ENCODE measurements around the gene WDR20.
"Not testable (repeated sequence)": the region's sequence is repeated elsewhere in the genome, so short reads cannot be mapped to it uniquely, and the experiment has no call there.

The WDR20 gene

DNA sequence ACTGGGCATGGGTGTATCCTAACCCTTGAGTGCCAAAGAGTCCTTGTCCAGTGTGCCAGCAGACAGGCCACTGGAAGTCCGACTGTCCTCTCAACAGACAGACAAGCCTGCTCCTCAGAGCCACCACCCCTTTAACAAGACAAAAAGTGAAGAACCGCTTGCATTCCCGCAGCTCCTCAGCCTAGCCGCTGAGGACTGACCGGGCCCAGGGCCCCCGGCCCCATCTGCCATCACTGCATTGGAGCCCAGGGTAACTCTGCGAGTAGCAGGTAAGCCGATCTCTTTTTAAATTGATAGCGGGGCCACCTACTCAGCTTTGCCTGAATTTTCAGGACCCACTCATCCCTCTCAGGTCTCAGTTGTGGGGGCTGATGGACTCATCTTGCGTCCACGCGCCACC is 96.3 kb downstream of the WDR20 start:
- no peak for DNase-seq (ENCODE audit: low read depth in 2 of 2)

- DNase-seq (ENCODE audit: low read depth in 2 of 2) = no peak
Observed at GRCh38 chr14:102238131-102238530, 98.4 kb downstream of the WDR20 start.

GRCh38 chr14:102238766-102239165 is 99.1 kb downstream of the WDR20 start:
- no peak for DNase-seq (ENCODE audit: low read depth in 2 of 2)

DNA sequence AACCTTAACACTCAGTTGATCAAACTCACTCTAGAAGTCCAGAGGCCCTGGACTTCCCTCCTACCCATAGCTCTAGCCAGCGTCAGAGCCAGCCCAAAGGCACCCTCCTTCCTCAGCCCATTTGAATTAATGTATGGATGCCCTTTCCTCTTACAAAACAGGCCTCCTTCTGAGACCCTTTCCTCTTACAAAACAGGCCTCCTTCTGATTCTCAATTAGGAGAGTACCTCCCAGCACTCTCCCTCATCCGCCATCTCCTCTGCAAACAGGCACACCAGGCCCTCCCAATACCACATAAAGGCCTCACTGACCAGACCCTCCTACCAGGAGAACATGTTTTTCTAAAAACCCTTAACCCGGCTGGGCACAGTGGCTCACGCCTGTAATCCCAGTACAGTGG is 99.5 kb downstream of the WDR20 start:
- no peak for DNase-seq (ENCODE audit: low read depth in 2 of 2)

- DNase-seq (ENCODE audit: low read depth in 2 of 2) = not testable (repeated sequence)
Observed at GRCh38 chr14:102240481-102240880, 100.8 kb downstream of the WDR20 start.

DNA sequence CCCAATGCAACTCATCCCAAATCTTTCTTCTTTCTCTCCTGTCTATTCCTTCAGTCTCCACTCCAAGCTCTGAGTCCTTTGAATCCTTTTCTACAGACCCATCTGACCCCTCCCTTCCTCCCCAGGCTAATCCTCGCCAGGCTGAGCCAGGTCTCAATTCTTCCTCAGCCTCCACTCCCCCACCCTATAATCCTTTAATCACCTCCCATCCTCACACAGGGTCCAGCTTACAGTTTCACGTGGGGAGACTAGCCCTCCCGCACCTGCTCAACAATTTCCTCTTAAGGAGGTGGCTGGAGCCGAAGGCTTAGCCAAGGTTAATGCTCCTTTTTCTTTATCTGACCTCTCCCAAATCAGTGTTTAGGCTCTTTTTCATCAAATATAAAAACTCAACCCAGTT is 101.5 kb downstream of the WDR20 start:
- DNase-seq (ENCODE audit: low read depth in 2 of 2) = no peak

DNA sequence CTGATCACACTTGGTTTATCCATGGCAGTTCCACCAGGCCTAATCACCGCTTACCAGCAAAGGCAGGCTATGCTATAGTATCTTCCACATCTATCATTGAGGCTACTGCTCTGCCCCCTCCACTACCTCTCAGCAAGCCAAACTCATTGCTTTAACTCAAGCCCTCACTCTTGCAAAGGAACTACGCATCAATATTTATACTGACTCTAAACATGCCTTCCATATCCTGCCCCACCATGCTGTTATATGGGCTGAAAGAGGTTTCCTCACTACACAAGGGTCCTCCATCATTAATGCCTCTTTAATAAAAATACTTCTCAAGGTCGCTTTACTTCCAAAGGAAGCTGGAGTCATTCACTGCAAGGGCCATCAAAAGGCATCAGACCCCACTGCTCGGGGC is 104.1 kb downstream of the WDR20 start:
- not testable (repeated sequence) for DNase-seq (ENCODE audit: low read depth in 2 of 2)

GRCh38 chr14:102246071-102246470 is 106.4 kb downstream of the WDR20 start:
- DNase-seq (ENCODE audit: low read depth in 2 of 2) = no peak

- no peak for DNase-seq (ENCODE audit: low read depth in 2 of 2)
Observed at GRCh38 chr14:102248121-102248520, 108.4 kb downstream of the WDR20 start.

DNA sequence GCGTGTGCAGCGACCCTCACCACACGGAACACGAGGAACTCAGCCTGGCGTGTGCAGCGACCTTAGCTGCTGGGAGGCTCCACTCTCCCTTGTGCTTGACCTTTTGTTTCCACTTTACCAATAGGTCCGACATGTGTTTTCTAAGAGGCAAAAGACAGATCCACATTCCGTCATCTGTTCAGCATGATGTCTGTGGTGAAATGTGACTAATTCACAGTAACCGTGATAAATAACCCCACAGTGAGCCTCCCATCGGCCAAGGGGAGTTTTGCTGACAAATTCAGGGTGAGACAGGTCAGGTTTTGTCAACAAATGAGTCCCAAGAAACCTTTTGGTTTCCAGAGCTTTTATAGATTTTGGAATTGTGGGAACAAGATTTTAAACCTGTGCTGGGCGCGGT is 109.3 kb downstream of the WDR20 start:
- no peak for DNase-seq (ENCODE audit: low read depth in 2 of 2)

GRCh38 chr14:102249981-102250380 is 110.3 kb downstream of the WDR20 start:
- DNase-seq (ENCODE audit: low read depth in 2 of 2) = no peak

- no peak for DNase-seq (ENCODE audit: low read depth in 2 of 2)
Observed at GRCh38 chr14:102250636-102251035, 110.9 kb downstream of the WDR20 start.

- no peak for DNase-seq (ENCODE audit: low read depth in 2 of 2)
Observed at GRCh38 chr14:102251161-102251560, 111.5 kb downstream of the WDR20 start.

DNA sequence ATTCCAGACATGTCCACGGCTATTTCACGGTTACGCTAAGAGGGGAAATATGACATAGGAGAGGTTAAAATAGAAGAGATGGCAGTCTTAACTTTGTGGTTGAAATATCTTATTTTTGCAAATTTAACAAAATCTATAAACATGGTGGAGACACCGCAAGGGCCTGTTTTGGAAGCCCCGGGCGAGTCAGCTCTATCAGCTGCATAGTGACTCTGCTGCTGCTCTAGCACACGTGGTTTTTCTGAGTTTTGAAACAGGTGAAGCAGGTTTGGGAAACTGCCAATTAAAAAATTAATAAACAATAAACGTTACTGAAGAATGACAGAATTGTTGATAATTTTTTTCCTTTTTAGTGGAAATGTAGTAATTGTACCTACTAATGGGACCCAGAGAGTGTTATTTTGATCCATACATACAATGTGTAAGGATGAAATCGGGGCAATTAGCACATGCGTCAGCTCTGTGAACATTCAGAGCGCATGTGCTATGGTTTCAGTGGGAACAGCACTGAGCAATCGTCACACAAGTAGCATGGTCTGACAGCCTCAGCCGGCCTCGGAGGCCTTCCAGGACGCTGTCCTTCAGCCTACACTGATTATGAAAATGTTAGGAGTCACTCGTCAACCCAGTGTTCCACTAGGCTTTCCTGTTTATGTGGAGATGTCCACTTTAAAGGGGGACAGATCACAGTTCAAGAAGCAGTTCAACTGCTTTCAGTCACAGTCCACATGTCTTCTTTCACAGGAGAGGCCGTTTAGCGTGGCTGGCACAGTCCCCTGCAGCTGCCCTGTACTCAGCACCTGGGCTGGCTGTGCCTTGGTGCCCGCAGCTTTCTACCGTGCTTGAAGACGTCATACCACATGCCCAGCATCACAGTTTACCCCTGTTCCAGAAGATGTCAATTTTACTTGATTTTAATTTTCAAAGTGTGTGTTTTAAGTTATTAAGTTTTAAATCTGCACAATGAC is 113.4 kb downstream of the WDR20 start:
- DNase-seq (ENCODE audit: low read depth in 2 of 2) = no peak

GRCh38 chr14:102255401-102256190 is 115.9 kb downstream of the WDR20 start:
- DNase-seq (ENCODE audit: low read depth in 2 of 2) = no peak

- no peak for DNase-seq (ENCODE audit: low read depth in 2 of 2)
Observed at GRCh38 chr14:102256716-102257115, 117.0 kb downstream of the WDR20 start.

GRCh38 chr14:102258136-102258535 is 118.4 kb downstream of the WDR20 start:
- DNase-seq (ENCODE audit: low read depth in 2 of 2) = no peak
